Erythroblast (primary cell): ENCODE data around the gene CSAD.

Source experiments
- GATA1 ChIP-seq: IDR thresholded peaks from 2 replicates; pipeline ENCODE4 v1.6.1; 2011; ENCODE audit warnings: low read depth, mild to moderate bottlenecking, control low read depth, low read length, moderate library complexity
- POLR2A ChIP-seq: IDR thresholded peaks from 2 replicates; pipeline ENCODE4 v1.6.1; 2011; ENCODE audit warnings: mild to moderate bottlenecking, low read length

GRCh38 chr12:53161119-53161911 lies 19.4 kb downstream of the CSAD start:
- TF ChIP-seq POLR2A = no peak
- no peak for TF ChIP-seq GATA1
